Activated gamma-delta T cell treated with anti-CD3 and anti-CD28 coated beads, Interleukin-2, amount 50 U/mL, for 16 hours (primary cell): ENCODE data around the gene DYRK1B.

Experiments used
- DNase-seq: peaks from one replicate; pipeline ENCODE4 v3.0.0-alpha.2; 2020; ENCODE audit warnings: low read depth

Gene DYRK1B

DNA sequence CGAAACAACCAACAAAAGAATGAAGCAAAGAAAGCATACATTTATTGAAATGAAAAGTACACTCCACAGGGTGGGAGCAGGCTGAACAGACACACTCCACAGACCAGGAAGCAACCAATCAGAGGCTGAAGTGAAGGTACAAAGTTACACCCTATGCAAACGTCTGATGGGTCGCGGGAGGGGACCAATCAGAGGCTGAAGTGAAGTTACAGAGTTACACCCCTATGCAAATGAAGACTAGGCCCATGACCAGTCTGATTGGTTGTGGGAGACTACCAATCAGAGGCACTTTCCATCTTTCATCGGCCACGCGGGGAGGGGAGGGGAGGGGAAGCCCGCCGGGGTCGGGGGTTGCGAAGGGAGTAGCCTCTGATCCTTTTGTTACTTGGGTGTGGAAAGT is 24.6 kb upstream of the DYRK1B start:
- DNase-seq: no peak

DNA sequence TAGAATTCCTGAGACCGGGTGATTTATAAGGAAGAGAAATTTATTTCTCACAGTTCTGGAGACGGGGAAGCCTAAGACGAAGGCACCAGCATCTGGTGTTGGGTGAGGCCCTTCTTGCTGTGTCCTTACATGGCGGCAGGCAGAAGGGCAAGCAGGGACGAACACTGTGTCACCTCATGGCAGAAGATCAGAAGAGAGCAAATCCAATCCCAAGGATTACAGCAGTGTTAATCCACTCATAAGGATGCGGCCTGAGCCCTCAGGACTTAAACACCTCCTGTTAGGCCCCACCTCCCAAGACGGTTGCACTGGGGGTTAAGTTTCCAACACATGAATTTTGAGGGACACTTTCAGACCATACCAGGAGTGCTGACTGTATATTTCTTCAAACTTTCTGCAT is 18.9 kb upstream of the DYRK1B start:
- DNase-seq: no peak

DNA sequence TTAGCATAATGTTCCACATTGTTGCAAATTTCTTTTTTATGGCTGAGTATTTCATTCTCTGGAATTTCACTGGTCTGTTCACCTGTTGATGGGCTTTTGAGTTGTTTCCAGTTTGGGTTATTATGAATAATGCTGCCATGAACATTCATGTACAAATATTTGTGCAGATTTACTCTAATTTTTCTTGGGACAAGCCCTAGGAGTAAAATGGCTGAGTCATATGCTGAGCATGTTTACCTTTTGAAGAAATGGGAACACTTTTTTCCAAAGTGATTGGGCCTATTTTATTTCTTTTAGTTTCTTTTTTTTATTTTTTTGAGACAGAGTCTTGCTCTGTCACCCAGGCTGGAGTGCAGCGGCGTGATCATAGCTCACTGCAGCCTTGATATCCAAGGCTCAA is 16.9 kb upstream of the DYRK1B start:
- no peak for DNase-seq

DNA sequence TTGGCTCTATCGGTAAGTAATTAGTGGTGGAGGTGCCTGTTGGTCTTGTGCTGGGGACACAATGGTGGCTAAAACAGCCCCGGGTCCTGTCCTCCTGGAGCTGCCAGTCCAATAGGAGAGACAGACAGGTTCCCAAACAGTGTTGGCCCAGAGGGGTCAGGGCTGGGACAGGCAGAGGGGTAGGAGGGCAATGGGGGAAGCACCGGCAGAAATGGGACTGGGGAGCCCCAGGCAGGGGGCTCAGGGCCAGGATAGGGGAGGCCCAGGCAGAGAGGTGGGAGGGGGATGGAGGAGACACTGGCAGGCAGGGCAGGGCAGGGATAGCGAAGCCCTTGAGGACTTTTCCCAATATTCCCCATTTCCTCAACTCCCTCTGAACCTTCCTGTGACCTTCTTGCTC is 14.4 kb upstream of the DYRK1B start:
- no peak for DNase-seq

DNA sequence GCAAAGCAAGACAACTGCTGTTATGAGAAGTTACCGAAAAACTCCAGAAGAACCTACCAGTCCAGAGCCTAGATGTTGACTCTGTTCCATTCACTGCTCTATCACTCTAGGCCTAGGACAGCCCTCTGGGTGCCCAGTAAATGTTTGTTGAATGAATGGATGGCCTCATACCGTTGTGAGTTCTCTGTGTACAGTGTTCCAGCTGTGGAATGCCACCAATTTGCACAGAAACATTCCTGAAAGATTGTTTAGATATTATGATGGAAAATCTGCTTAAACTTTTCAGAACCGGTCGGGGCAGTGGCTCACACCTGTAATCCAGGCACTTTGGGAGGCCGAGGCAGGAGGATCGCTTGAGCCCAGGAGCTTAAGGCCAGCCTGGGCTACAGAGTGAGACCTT is 13.6 kb upstream of the DYRK1B start:
- DNase-seq: no peak

DNA sequence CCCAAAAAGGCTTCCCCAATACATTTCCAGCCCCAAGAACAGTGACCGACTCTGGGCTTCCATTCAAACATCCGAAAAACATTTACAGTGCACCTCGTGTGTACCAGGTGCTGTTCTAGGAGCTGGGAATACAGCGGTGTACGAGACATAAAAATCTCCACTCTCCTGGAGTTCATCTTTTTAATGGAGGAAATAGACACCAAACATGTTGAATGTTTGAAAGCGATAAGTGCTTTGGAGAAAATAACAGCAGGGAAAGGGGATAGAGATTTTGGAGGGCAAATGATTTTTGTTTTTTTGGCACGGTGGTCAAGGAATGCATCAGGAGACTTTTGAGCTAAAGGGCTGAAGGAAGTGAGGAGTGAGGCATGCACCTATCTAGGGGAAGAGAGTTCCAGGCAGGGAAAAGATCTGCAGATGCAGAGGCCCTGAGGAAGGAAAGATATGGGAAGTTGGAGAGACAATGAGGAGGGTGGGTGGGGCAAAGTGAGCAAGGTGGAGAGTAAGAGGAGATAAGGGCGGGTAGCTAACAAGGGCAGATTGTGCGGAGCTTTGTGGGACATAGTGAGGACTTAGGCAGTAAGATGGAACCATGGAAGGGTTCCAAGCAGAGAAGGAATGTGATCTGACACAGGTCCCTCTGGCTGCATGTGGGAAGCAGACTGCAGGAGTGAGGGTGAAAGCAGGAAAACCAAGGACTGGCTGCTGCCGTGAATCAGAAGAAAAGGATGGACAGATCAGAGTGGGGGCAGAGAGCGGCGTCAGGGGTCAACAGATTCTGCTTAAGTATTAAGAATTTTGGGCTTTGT is 12.9 kb upstream of the DYRK1B start:
- no peak for DNase-seq

DNA sequence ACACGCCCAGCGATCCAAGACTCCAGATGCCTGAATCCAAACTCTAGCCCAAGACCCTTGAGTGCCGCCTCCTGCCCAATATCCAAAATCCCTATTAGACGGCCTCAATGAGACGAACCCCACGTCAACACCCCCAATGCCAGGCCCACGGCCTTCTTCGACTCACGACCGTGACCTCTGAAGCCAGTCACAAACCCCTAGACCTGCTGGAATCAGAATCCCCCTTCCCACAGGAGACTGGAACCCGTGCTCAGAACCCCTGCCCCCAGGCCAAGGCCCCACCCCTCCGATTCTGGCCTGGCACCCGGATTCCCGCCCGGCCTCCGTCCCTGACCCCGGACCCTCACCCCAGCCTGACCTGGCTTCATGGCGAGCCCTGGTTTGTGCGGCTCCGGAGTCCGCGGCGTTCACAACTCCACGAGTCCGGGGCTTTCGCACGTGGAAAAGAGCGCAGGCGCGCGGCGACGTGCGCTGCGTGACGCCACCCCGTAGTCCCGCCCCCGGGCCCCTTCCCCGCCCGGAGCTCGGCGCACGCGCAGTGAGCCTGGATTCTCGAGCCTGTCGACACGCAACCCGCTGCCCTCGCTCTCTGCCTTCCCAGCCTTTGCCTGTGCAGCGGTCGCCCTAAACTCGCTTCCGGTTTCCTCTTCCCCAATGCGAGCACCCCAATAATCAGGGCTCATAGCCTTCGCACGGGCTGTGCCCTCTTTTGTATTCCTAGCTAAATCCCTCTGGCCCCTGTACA is 12.1 kb upstream of the DYRK1B start, which contains the start of gene FBL:
Gene FBL, minus strand, starts transcription at position 447 of the 745 bp plus-strand sequence. Its CDS starts 79 bp downstream, at position 368.
- peak; percentile 97 for DNase-seq

DNA sequence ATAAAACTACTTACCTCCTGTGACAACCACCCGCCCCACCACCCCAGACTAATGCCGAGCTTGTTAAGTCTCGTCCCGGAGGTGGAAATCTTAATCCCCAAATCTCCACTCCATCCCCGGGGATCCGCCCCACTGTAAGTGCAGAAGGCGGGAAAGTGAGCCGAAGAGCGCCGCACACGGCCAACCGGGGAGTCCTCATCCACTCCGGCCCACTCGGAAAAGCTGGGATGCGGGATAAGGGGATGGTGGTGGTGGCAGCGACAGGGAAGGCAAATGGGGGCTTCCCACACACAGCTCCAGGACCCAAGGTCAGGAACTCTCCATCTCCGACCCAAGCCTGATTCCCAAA is 11.6 kb upstream of the DYRK1B start:
- DNase-seq: no peak

DNA sequence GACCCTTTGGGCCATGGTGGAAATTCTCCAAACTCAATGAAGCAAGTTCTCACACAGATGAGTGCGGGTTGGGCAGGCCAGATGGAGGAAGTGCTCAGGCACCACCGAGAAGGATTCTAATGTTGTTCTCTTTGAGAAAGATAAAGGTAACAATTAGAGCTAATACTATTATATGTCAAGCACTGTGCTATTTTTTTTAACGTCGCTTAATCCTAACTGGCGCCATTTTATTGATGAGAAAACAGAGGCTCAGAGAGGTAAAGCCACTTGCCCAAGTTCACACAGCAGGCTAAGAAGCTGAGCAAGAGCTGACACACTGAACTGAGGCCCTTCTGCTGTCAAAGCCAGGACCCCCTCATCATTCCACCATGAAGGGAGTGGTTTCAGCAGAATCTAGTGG is 11.2 kb upstream of the DYRK1B start:
- DNase-seq: no peak

DNA sequence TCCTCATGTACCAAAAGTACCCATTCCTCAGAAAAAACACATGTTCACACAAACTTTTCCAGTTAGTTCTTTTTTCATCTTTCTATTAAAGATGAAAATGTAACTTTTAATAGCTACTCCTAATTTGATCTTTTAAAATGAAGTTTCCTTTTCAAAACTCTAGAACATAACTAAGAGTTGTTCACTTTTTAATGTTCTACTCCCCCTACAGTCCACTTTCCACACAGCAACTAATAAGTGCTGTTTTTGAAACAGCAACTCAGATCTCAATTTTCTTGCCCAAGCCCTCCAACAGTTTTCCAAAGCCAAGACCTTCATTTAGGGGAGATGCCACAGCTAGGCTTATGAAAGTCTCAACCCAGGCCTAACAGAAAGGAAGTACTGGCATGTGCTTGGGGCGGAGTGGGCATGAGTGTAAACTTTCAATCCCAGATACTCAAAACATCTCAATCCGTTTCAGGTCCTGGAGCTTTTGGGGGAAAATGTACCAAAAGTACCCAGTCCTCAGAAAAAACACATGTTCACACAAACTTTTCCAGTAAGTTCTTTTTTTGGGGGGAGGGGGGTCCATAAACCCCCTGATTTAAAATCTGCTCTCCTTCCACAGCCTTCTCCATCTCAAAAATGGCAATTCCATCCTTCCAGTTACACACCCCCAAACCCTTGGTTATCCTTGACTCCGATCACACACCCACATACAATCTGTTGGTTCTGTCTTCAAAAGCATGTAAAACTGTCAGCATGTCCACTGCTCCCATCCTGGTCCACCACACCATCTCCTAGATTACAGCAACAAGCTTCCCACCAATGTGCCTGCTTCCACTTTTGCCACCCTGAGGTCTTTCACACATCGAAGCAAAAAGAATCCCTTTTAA is 10.2 kb upstream of the DYRK1B start:
- no peak for DNase-seq

DNA sequence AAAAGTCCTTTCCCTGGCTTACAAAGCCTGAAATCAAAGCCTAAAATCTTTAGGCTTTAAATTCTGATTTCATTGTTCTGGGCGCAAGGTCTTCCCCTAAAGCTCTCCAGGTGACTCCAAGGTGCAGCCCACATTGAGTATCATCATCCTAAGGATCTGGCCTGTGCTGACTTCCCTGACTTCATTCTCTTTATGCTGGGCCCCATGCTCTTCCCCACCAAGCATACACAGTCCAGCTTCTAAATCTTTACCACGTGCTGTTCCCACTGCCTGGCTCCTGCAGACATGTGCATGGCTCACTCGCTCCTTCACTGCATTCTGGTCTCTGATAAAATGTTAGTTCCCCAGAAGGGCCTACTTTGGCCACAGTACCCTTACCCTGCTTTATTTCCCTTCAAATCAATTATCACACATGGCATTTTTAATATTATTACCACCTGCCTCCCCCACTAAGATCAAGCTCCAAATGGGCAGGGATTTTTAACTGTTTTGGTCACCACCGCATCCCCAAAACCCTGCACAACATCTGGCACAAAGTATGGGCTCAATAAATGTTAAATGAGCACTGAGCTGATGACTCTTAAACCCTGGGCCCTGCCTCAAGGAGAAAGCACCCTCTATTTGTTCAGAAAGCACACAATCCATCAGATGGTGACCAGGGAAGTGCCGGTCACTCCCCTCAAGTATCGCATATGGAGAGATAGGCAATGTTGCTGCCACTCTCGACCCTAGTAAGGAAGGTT is 8.9 kb upstream of the DYRK1B start:
- no peak for DNase-seq

DNA sequence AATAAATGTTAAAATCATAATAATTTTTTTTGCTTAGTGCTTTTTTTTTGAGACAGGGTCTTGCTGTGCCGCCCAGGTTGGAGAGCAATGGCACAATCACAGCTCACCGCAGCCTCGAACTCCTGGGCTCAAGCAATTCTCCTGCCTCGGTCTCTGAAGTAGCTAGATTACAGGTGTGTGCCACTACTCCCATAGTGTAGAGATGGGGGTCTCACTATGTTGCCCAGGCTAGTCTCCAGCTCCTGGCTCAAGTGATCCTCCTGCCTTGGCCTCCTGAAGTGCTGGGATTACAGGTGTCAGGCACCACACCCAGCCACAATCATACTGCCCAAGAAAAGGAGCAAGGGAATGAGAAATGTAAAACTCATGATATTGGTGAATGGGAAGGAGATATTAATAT is 7.1 kb upstream of the DYRK1B start:
- no peak for DNase-seq

DNA sequence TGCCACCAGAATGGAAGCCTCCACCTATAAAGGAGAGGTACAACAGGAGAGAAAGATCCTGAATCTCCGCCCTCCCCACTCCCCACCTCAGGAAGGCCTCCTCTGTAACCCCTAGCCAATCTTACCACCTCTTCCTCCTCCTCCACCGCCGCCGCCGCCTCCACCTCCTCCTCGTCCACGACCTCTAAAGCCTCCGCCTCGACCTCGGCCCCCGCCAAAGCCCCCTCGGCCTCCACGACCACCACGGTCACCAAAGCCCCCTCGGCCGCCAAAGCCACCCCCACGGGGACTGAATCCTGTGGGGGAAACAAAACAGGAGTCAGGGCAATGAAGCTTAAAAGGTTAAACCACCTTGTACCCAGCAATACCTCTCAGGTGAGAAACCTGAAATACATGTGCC is 6.5 kb upstream of the DYRK1B start:
- DNase-seq: no peak

DNA sequence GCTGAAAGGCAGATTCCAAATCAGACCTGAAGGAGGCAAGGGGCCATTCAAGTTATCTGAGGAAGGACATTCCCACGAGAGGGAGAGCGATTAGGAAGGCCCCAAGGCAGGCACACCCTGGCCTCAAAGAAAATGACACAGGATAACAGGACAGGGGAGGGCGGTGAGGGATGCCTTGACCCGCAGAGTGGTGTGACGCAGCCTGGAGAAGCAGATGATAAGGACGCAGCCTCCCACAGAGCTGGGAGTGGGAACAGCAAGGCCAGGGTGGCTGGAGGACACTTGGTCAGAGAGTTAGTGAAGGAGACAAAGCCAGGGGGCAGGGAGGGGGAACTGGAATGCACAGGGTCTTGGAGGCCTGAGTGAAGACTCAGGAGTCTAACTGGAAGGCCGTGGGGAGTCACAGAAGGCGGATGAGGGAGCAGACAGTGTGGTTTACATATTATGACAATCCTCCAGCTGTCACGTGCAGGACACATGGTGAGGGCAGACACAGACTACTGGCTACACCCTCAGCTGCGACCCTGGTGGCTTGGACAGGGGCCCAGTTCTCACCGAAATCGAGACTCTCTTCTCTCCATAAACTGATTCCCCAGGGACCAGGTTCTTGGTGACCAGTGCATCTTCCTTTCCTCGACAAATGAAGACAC is 5.8 kb upstream of the DYRK1B start:
- DNase-seq: no peak

DNA sequence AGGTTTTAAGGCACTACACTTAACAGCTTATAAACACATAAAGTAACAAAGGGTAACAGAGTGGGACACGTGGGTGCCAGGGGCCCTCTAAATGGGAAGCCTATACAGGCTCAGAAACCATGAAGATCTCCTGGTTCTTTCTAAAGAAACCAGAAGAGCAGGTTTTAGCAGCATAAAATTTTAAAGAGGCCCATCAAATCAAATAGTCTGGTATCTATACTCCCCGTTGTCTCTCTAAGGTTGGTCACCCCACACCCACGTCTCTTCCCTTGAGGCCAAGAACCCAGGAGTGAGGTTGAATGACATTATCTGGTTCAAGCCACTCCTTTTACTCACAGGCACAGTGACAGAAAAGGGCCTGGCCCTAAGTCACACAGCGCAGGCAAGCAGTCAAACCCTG is 4.6 kb upstream of the DYRK1B start:
- no peak for DNase-seq

DNA sequence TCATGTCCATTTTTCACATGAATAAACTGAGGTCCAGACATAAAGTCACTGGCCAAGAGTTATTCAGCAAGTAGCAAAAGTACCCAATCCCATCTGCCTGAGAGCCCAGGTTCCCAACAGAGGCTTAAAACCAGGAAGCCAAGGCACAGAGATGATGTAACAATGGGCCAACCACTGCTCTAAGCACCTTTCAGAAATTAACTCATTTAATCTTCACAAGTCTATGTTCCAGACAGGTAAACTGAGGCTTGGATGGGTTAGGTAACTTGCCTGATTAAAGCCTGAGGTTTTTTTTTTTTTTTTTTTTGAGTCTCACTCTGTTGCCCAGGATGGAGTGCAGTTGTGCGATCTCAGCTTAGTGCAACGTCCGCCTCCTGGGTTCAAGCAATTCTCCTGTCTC is 4.0 kb upstream of the DYRK1B start:
- DNase-seq: no peak

DNA sequence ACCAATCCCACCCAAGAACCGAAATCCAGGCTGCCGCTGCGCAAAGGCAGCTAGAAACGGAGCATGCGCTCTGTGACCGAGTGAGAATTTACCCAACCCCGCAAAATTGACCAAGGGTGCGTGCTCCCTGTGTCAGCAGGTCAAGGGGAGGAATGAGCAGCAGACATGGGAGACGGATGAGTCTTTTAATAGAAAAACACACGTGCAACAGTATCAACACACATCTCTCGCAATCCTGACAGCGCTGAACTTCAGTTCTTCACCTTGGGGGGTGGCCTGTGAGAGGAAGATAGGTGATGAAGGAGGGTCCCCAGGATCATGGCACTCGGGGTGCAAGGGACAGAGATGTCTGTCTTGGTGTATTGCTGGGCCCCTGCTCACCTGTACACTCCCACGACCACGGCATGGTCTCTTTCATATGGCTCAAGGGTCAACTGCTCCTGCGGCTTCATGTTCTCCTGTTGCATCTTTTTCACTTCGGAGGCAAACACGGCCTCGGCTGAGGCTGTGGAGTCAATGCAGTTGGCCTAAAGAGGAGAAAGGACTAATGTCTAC is 402 bp upstream of the DYRK1B start:
- no peak for DNase-seq

DNA sequence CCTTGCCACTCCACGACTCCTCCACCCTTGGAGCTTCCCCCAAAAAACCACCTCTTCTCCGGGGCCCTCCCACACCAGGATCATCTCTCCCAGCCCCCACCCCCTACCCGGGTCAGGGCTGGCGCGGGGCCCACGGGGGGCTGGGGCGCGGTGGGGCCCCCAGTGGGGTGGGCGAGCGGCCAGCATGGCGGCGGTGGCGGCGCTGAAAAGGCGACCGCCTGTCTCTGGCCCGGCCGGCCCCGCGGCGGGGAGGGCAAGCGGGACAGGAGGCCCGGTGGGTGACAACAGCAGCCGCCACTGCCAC is 850 bp downstream of the DYRK1B start:
- no peak for DNase-seq

DNA sequence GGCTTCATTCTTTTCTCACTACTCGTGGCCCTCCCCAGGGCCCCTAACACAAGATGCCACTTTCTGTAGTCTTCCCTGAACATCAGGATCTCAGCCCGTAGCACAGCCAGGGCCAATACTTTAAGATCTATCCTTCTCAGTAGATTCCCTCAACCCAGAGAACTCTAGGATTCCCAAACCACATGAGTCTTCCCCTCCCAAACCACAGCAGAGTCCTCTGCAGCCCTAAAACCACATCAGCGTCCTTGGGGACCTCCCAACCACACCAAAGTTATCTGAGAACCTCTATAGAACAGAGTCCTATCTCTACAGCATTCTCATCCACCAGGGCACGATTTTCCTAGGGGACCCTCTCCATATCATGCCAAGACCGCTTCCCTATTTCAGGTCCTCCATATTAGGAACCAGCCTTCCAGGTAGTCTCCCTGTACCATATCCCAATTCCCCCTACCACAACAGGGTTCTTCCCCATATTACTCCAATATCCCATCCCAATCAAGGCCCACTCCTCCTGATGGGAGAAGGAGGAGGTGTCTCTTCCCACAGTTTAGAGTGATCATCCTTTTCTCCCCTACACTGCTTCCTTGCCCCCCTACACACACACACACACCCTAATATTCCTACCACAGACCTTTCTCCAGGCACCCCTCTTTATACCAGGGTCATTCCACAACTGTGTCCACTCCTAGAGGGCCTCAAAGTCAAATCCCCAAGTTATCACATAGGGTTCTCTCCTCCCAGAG is 1.4 kb downstream of the DYRK1B start:
- no peak for DNase-seq

DNA sequence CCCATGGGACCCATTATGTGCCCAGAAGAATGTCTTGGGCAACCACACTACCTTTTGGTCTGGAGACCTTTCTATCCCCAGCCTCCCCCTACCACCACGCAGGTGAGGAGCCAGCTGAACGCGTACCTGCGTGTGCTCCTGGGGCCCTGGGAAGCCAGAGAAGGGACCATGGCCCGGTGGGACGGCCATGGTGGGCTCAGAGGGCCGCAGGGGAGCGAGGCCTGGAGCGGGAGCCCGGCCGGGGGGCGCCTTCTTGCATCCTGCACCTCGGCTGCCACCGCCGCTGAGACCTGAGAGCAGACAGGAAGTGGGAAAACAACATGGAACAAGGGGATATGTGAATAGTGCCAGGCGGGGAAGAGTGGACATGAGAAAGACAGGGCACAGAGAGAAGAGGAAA is 2.3 kb downstream of the DYRK1B start:
- no peak for DNase-seq

DNA sequence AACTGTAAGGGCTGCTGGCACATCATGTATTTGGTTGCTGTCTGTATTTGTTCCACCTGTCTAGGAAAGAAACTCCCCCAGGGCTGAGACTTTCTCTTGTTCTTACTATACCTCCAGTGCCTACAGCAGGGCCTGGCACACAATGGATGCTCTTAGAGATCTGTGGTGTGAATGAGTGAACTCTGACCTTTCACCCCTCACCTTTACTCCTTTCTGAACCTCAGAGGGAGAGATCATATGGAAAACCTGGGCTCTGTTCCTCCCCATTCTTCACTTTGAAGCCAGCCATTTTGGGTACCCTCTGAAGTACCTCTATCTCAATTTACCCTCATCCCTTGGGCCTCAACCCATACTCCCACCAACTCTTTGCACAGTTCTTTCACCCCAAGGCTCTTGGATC is 3.1 kb downstream of the DYRK1B start:
- DNase-seq: no peak
